ENCODE data around the gene HELB.

The HELB gene

DNA sequence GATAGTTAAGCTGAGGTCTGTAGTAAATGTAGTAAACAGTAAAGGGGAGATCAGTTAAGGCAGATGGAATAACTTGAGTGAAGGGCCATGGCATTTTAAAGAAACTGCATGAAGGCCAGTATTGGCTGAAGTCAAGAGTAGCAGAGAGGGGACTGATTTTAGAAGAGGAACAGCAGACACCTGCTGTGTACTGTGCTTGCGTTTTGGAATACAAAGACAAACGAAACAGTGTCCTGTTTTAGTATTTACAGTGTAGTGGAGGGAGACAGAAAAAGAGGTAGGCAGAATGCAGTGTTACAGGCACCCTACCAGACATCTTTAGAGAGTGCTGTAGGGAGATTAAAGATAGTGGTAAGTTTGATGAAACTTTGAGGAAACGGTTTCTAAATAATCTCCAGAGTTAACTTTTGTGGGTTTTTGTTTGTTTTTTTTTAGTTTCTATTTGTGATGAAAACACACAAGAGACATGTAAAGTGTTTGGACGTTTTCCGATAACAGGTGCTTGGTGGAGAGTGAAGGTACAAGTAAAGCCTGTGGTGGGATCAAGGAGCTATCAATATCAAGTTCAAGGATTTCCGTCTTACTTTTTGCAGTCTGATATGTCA lies 2.1 kb downstream of the HELB start:
- no peak for DNase-seq

DNA sequence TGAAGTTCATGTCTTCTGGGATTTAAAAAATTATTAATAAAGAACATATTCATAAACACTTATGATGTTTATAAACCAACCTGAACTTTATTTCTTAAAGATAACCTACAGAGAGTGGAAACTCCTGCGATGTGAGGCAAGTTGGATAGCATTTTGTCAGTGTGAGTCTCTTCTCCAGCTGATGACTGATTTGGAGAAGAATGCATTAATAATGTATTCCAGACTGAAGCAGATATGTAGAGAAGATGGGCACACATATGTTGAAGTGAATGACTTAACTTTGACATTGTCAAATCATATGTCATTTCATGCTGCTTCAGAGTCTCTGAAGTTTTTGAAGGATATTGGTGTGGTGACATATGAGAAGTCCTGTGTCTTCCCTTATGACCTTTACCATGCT lies 7.3 kb downstream of the HELB start:
- no peak for DNase-seq

- DNase-seq = no peak
Observed at GRCh38 chr12:66312189-66312588, 9.9 kb downstream of the HELB start.

GRCh38 chr12:66314278-66314677 lies 12.0 kb downstream of the HELB start:
- no peak for DNase-seq

DNA sequence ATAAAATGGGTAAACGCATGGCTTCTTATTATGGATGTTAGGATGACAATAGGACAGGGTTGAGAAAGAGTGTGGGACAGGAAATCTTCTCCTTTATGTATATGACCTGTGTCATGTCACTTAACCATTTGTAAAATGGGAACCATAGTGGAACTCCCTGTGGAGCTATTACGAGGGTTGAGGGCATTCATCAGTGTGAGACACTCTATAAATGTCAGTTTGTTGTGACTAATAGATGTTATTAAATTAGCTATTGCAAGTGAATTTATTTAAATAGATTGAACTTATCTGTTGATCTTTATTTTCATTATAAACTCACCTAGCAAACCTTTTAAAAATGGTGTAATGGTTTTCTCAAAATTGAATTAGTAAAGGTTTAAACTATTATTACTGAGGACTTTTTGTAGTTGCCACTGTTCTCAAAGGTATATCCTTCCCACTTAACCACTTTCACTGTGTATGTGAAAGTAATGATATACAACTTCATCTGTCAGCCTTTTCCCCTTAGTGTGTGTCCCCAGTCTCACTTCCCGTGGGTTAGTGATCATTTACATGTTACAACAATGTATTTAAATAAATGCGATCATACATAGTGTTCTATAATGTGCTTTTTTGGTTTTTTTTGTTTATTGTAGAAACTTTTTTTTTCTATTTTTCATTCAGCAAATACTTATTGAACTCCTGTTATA lies 17.1 kb downstream of the HELB start:
- DNase-seq = no peak

- no peak for DNase-seq
Observed at GRCh38 chr12:66320996-66321395, 18.7 kb downstream of the HELB start.

- DNase-seq = no peak
Observed at GRCh38 chr12:66321435-66321834, 19.1 kb downstream of the HELB start.

GRCh38 chr12:66323017-66323416 lies 20.7 kb downstream of the HELB start:
- DNase-seq = no peak

DNA sequence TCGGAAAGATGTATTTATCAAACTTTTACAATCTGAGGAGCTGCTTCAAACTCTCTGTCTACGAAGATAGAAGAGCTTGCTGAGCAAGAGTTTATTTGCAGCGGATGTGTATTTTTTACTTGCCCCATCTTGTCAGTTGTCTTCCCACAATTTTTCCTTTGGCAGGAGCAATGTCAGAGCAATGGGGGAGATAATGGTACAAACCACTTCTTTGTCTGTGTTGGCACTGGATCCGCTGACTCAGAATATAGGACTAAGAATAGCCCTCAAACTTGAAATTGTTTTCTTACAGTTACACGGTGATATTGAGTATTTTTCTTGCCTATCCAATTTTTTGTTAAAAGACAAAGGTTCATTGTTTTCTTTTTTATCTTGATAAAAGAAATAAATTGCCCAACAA lies 27.6 kb downstream of the HELB start:
- DNase-seq = no peak

GRCh38 chr12:66331016-66331415 lies 28.7 kb downstream of the HELB start:
- DNase-seq = no peak

DNA sequence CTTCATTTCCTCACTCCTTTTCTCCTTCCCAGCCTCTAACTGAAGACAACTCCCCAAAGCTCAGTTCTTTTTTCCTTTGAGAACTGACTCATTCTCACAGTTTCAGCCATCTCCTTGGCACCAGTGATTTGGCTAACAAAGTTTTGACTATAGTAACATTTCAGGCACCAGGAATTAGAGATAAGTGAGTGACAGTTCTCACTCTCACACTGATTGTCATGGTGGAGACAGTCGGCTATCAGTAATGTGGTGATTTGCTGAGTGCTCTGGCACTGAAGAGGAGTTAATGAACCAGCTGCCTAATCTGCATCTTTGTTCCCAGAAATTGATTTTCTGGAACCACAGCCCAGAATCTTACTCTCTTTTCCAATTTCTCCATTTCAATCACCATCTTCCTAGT lies 29.5 kb downstream of the HELB start:
- DNase-seq = no peak

DNA sequence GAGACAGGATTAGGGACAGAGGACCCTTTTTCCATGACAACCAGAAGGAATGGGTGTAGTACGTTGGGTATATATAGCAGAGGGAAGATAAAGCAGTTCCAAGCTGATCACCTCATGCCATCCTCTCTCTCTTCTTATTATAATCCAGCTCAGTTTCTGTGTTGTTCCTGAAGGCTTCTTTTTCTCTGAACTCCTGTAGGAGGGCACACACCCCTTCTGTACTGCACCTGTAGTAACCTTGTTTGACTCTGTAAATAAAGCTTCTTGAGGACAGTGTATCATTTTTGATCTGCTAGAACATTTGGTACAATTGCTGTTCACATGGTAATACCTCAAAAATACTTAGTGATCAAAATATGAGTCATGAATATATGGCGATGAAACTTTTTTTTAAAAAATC lies 33.5 kb downstream of the HELB start:
- DNase-seq = no peak

- no peak for DNase-seq
Observed at GRCh38 chr12:66337381-66338010, 35.2 kb downstream of the HELB start.

DNA sequence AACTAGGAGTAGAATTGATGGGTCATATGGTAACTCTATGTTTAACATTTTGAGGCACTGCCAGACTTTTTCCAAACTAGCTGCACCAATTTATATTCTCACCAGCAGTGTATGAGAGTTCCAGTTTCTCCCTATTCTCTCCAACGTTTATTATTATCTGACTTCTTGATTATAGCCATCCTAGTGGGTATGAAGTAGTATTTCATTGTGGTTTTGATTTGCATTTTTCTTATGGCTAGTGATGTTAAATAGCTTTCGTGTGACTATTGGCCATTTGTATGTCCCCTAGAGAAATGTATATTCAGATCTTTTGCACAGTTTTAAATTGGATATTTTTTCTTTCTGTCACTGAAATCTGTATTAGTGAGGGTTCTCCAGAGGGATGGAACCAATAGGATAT lies 37.8 kb downstream of the HELB start:
- no peak for DNase-seq

GRCh38 chr12:66341126-66341525 lies 38.8 kb downstream of the HELB start:
- no peak for DNase-seq

GRCh38 chr12:66345212-66345611 lies 42.9 kb downstream of the HELB start:
- no peak for DNase-seq

DNA sequence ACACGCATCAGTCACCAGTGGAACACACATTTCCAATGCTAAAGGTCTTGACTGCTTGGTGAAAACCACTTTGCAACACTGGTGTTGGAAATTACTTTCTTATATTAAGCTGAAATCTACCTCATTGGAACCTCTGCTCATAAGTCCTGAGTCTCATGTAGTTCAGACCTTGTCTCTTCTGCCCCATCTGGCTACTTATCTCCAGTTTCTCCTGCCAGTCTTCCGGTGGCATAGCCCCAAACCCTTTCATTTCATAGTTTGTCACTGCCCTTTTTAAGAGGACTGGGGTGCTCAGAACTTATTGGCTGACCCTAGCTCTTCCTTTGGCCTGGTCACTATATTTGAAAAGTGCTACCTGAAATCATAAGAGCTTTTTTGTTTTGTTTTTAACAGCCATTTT lies 43.7 kb downstream of the HELB start:
- no peak for DNase-seq

DNA sequence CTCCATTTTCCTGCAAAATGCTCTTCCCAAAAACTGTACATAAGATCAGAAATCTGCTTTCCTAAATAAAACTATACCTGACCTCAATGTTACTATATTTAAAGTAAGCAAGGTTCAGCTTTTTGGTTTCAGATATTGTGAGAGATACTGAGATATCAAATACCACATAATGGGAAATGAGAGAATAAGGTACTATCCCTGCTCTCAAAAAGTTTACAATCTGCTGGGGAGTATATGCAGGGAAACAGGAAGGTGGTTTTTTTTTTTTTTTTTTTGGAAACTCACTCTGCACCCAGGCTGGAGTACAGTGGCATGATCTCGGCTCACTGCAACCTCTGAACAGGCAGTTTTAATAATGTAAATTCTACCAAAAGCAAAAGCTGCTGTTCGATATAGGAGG lies 49.0 kb downstream of the HELB start:
- no peak for DNase-seq

DNA sequence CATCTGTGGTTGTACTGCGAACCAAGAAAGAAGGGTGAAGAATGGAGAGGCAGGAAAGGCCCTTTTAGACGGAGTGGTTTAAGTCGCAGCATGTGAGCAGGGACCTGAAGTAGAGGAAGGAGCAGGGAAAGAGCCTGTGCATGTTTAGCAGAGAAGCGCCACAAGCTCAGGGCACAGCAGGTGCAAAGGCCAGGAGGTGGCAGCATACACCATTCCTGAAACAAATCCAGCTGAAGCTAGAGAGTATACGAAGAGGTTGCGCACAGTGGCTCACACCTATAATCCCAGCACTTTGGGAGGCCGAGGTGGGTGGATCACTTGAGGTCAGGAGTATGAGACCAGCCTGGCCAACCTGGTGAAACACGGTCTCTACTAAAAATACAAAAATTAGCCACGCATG lies 49.9 kb downstream of the HELB start:
- DNase-seq = no peak

DNA sequence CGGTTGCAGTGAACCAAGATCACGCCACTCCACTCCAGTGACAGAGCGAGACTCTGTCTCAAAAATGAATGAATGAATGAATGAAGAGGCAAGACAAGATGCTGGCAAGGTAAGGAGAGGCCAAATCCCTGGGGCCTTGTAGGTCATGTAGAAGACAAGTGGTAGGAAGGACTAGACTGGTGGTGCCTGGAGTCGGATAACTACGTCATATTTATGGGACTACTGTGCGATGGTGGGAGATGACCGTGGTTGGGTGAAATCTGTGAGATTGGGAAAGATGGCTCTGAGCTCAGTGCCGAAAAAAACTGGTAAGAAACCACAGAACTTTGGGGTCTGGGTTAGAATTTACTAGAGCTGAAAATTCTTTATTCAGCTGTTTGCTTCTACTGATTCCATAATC lies 50.6 kb downstream of the HELB start:
- no peak for DNase-seq

DNA sequence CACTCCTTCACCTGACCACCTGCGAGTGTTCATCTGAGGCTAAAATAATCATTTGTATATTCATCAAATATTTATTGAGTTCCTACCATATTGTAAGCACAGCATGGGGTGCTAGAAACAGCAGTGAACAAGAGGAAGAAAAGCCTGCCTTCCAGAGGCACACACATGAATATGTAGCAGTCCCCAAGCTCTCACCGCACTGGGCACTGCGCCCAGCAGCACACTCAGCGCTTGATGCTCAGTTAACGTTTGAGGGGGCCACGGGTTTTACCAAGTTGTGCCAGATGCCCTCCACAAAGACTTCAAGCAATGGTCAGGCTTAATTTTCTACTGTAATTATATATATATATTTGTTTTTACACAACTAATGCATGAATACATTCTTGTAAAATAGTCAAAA lies 52.0 kb downstream of the HELB start:
- no peak for DNase-seq

DNA sequence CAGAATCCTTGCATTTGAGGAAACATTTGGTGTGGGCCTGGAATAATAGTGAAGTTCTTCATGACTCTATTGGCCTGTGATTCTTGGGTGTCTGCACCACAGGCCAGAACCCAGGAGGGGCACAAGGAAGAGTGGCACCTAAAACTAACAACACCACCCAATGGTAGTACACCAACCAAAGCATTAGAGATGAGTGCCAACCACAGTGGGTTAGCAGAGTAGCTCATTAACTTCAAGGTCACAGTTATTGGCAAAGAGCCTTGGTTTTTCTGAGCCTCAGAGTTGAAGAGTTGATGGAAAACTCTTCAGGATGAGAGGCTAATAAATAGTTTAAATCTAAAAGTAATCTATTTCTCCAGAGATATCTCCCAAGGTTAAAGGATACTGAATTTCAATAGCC lies 57.0 kb downstream of the HELB start:
- no peak for DNase-seq

DNA sequence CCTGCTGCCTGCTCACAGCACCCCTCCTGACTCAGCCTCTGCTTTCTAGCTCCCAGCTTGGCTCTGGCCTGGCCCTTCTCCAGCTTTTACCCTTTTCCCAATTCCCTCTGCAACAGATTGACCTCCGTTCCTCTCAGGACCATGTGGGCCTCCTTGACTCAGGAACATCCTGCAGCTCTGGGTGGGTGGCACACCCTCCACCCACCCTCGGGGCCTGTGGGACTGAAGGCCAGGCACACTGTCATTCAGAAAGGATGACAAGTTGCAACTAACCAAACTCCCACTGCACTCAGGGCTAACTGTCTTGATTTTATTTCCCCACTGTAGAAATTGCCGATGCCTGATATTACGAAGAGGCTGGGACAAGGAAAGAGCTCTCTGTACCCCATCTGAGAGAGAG lies 59.4 kb downstream of the HELB start:
- DNase-seq = no peak

- no peak for DNase-seq
Observed at GRCh38 chr12:66365718-66366490, 63.6 kb downstream of the HELB start.

Measured in activated CD8-positive, alpha-beta memory T cell treated with anti-CD3 and anti-CD28 coated beads, Interleukin-2, amount 50 U/mL, for 4 hours (primary cell).